HepG2 (cell line): ENCODE data around the gene LRRC17. TPM values are rescaled to one million over a fixed set of nuclear protein-coding genes. Genes with fewer than 3 reads are reported as not detected.

Experiments
- ARNT2 ChIP-seq: sonication (generic); formaldehyde crosslinking; IDR thresholded peaks from 2 replicates; pipeline ENCODE4 v1.8.0; 2022; ENCODE audit warnings: mild to moderate bottlenecking, low read depth, missing genetic modification reagents, moderate library complexity
- FOXA1 ChIP-seq, 2 experiments: fragments of 450-650 bp in 1 of 2; sonication (generic) in 1 of 2; formaldehyde crosslinking in 1 of 2; IDR thresholded peaks; 2 replicates each; pipeline versions ENCODE4 v1.4.0 to v1.6.1; 2016 to 2020; ENCODE audit warnings: missing genetic modification reagents in 1 of 2
- FOXC1 ChIP-seq: sonication (generic); formaldehyde crosslinking; IDR thresholded peaks from 2 replicates; pipeline ENCODE4 v1.8.0; 2022; ENCODE audit warnings: mild to moderate bottlenecking, missing genetic modification reagents, borderline replicate concordance
- HDAC2 ChIP-seq: sonication (generic); formaldehyde crosslinking; IDR thresholded peaks from 2 replicates; pipeline ENCODE4 v1.4.0; 2020; ENCODE audit warnings: missing genetic modification reagents
- HMGA1 ChIP-seq: sonication (generic); formaldehyde crosslinking; conservative IDR thresholded peaks from 2 replicates; pipeline ENCODE4 v1.4.0; 2020; ENCODE audit warnings: missing genetic modification reagents
- JUN ChIP-seq: sonication (generic); formaldehyde crosslinking; IDR thresholded peaks from 2 replicates; pipeline ENCODE4 v1.4.0; 2020; ENCODE audit warnings: mild to moderate bottlenecking, missing genetic modification reagents
- MXI1 ChIP-seq: IDR thresholded peaks from 3 replicates; pipeline ENCODE4 v1.6.1; 2012; ENCODE audit warnings: low read depth, low read length, inconsistent platforms, borderline replicate concordance
- NFRKB ChIP-seq: fragments of 450-650 bp; IDR thresholded peaks from 2 replicates; pipeline ENCODE4 v1.6.1; 2017
- NR1H2 ChIP-seq: sonication (generic); formaldehyde crosslinking; IDR thresholded peaks from 2 replicates; pipeline ENCODE4 v1.8.1; 2022; ENCODE audit warnings: low read depth, missing genetic modification reagents, borderline replicate concordance
- PHF8 ChIP-seq: sonication (generic); formaldehyde crosslinking; IDR thresholded peaks from 2 replicates; pipeline ENCODE4 v1.5.0; 2020; ENCODE audit warnings: missing genetic modification reagents
- RFXANK ChIP-seq: IDR thresholded peaks from 2 replicates; pipeline ENCODE4 v1.6.1; 2016
- TBL1XR1 ChIP-seq: fragments of 150-350 bp; IDR thresholded peaks from 2 replicates; pipeline ENCODE4 v1.6.1; 2014; ENCODE audit warnings: borderline replicate concordance, low read length; ENCODE audit not compliant: partially characterized antibody
- THRA ChIP-seq: sonication (generic); formaldehyde crosslinking; IDR thresholded peaks from 2 replicates; pipeline ENCODE4 v1.4.0; 2020; ENCODE audit warnings: missing genetic modification reagents, borderline replicate concordance
- TOE1 ChIP-seq: sonication (generic); formaldehyde crosslinking; IDR thresholded peaks from 2 replicates; pipeline ENCODE4 v1.4.0; 2020; ENCODE audit warnings: mild to moderate bottlenecking, missing genetic modification reagents
- ZNF33A ChIP-seq: sonication (generic); formaldehyde crosslinking; IDR thresholded peaks from 2 replicates; pipeline ENCODE4 v1.5.1; 2020; ENCODE audit warnings: missing genetic modification reagents, mild to moderate bottlenecking, moderate library complexity, borderline replicate concordance
- ZNF749 ChIP-seq: sonication (generic); formaldehyde crosslinking; IDR thresholded peaks from 2 replicates; pipeline ENCODE4 v1.8.0; 2022; ENCODE audit warnings: mild to moderate bottlenecking, missing genetic modification reagents, moderate library complexity, borderline replicate concordance
- ZSCAN25 ChIP-seq: sonication (generic); formaldehyde crosslinking; IDR thresholded peaks from 2 replicates; pipeline ENCODE4 v1.8.0; 2022; ENCODE audit warnings: mild to moderate bottlenecking, missing genetic modification reagents
- polyA plus RNA-seq, 8 experiments: library from polyadenylated mRNA; depleted of rRNA in 3 of 8; stranded (reverse) in 7 of 8; unstranded in 1 of 8; fragments of >200 nt; fragmentation: Illumina TruSeq in 4 of 8; extraction: Trizol in 4 of 8; gene quantifications; 2 replicates each; pipeline versions ENCODE4 v1.2.1 to v1.2.3, GENCODE V29; 2011 to 2016; ENCODE audit warnings: low read depth in 4 of 8, missing spikeins in 1 of 8, mixed read lengths in 1 of 8; ENCODE audit not compliant: insufficient read depth in 1 of 8
- total RNA-seq, 5 experiments: library from RNA; depleted of rRNA; stranded (reverse); fragments of >200 nt; fragmentation: Illumina TruSeq; extraction: Trizol; gene quantifications; 2 replicates each; pipeline ENCODE4 v1.2.3, GENCODE V29; 2016; ENCODE audit warnings: low read depth in 1 of 5
- TF ChIP-seq, protein P1 (sequence below), 2 experiments: fragments of 450-650 bp in 1 of 2; sonication (generic) in 1 of 2; formaldehyde crosslinking; IDR thresholded peaks; 2 replicates each; pipeline versions ENCODE4 v1.5.0 to v1.8.0; 2020 to 2022; ENCODE audit warnings: mild to moderate bottlenecking in 1 of 2, missing genetic modification reagents in 1 of 2
- TF ChIP-seq, protein P2 (sequence below): IDR thresholded peaks from 2 replicates; pipeline ENCODE4 v1.6.1; 2012; ENCODE audit warnings: low read depth, low read length, improper control_type of control experiment
- TF ChIP-seq, protein P3 (sequence below): sonication (generic); formaldehyde crosslinking; IDR thresholded peaks from 2 replicates; pipeline ENCODE4 v1.4.0; 2020; ENCODE audit warnings: mild to moderate bottlenecking, missing genetic modification reagents, borderline replicate concordance

Gene LRRC17
- total and polyA plus RNA-seq, 2 of the 13 experiments (the other 11 are each of a cell fraction or from before 2014, with no cell fraction given), result 0.20 to 0.66 TPM

- TF ChIP-seq HMGA1 (CRISPR knock-in tag) (no peak), TBL1XR1 (no peak), JUN (0 out of 2 replicates have a peak, but pooled peaks have one; percentile 27), RFXANK (CRISPR knock-in tag) (no peak), ZNF749 (CRISPR knock-in tag) (no peak), ZSCAN25 (no peak), ZNF33A (CRISPR knock-in tag) (no peak), FOXA1 (IDR thresholded peaks at IDR 0.05) (no peak), FOXA1 (CRISPR knock-in tag; IDR thresholded peaks at IDR 0.05) (0 out of 2 replicates have a peak, but pooled peaks have one; percentile 12), PHF8 (no peak), NFRKB (no peak), THRA (CRISPR knock-in tag) (no peak), FOXC1 (no peak), ARNT2 (no peak), MXI1 (no peak; the same call in 2 of the 3 replicates), HDAC2 (CRISPR knock-in tag) (no peak), TOE1 (no peak), NR1H2 (no peak)
- TF ChIP-seq, protein P1, sequence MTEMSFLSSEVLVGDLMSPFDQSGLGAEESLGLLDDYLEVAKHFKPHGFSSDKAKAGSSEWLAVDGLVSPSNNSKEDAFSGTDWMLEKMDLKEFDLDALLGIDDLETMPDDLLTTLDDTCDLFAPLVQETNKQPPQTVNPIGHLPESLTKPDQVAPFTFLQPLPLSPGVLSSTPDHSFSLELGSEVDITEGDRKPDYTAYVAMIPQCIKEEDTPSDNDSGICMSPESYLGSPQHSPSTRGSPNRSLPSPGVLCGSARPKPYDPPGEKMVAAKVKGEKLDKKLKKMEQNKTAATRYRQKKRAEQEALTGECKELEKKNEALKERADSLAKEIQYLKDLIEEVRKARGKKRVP (CRISPR knock-in tag; IDR thresholded peaks at IDR 0.05), result 0 out of 4 replicates have a peak, but pooled peaks of 1 of the 2 experiments have one; percentile 18
- TF ChIP-seq, protein P2, sequence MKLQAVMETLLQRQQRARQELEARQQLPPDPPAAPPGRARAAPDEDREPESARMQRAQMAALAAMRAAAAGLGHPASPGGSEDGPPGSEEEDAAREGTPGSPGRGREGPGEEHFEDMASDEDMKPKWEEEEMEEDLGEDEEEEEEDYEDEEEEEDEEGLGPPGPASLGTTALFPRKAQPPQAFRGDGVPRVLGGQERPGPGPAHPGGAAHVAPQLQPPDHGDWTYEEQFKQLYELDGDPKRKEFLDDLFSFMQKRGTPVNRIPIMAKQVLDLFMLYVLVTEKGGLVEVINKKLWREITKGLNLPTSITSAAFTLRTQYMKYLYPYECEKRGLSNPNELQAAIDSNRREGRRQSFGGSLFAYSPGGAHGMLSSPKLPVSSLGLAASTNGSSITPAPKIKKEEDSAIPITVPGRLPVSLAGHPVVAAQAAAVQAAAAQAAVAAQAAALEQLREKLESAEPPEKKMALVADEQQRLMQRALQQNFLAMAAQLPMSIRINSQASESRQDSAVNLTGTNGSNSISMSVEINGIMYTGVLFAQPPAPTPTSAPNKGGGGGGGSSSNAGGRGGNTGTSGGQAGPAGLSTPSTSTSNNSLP, result 0 out of 2 replicates have a peak, but pooled peaks have one; percentile 46
- TF ChIP-seq, protein P3, sequence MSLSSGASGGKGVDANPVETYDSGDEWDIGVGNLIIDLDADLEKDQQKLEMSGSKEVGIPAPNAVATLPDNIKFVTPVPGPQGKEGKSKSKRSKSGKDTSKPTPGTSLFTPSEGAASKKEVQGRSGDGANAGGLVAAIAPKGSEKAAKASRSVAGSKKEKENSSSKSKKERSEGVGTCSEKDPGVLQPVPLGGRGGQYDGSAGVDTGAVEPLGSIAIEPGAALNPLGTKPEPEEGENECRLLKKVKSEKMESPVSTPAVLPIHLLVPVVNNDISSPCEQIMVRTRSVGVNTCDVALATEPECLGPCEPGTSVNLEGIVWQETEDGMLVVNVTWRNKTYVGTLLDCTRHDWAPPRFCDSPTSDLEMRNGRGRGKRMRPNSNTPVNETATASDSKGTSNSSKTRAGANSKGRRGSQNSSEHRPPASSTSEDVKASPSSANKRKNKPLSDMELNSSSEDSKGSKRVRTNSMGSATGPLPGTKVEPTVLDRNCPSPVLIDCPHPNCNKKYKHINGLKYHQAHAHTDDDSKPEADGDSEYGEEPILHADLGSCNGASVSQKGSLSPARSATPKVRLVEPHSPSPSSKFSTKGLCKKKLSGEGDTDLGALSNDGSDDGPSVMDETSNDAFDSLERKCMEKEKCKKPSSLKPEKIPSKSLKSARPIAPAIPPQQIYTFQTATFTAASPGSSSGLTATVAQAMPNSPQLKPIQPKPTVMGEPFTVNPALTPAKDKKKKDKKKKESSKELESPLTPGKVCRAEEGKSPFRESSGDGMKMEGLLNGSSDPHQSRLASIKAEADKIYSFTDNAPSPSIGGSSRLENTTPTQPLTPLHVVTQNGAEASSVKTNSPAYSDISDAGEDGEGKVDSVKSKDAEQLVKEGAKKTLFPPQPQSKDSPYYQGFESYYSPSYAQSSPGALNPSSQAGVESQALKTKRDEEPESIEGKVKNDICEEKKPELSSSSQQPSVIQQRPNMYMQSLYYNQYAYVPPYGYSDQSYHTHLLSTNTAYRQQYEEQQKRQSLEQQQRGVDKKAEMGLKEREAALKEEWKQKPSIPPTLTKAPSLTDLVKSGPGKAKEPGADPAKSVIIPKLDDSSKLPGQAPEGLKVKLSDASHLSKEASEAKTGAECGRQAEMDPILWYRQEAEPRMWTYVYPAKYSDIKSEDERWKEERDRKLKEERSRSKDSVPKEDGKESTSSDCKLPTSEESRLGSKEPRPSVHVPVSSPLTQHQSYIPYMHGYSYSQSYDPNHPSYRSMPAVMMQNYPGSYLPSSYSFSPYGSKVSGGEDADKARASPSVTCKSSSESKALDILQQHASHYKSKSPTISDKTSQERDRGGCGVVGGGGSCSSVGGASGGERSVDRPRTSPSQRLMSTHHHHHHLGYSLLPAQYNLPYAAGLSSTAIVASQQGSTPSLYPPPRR, result no peak
These were observed 37.0 kb upstream of the LRRC17 start (continued) for GRCh38 chr7:102875700-102876295.
